HepG2 (cell line): Measurements from ENCODE around the gene ARPC5. TPM values are rescaled to one million over a fixed set of nuclear protein-coding genes. Genes with fewer than 3 reads are reported as not detected.
A peak's percentile ranks its signal among the peaks of the same experiment; 100 is the strongest.

Experiments
- CAMTA2 ChIP-seq: sonication (generic); formaldehyde crosslinking; IDR thresholded peaks from 2 replicates; pipeline ENCODE4 v1.4.0; 2020; ENCODE audit warnings: mild to moderate bottlenecking, missing genetic modification reagents, borderline replicate concordance
- GFI1 ChIP-seq: sonication (generic); formaldehyde crosslinking; IDR thresholded peaks from 2 replicates; pipeline ENCODE4 v1.5.0; 2020; ENCODE audit warnings: missing genetic modification reagents, mild to moderate bottlenecking, borderline replicate concordance
- HMGXB3 ChIP-seq: sonication (generic); formaldehyde crosslinking; IDR thresholded peaks from 2 replicates; pipeline ENCODE4 v1.4.0; 2020; ENCODE audit warnings: missing genetic modification reagents, borderline replicate concordance
- HNF4G ChIP-seq, 2 experiments: sonication (generic) in 1 of 2; formaldehyde crosslinking in 1 of 2; IDR thresholded peaks; 2 replicates each; pipeline versions ENCODE4 v1.4.0 to v1.6.1; 2011 to 2020; ENCODE audit warnings: borderline replicate concordance in 2 of 2, low read depth in 2 of 2, mild to moderate bottlenecking in 2 of 2, low read length in 1 of 2, missing genetic modification reagents in 1 of 2, moderate library complexity in 1 of 2
- KDM1A ChIP-seq: IDR thresholded peaks from 2 replicates; pipeline ENCODE4 v1.6.1; 2016; ENCODE audit warnings: missing compliant biosample characterization
- KDM5A ChIP-seq: fragments of 200-600 bp; sonication (generic); IDR thresholded peaks from 2 replicates; pipeline ENCODE4 v1.7.0; 2018; ENCODE audit warnings: antibody characterized with exemption, mild to moderate bottlenecking, low read length, borderline replicate concordance
- MXD1 ChIP-seq: sonication (generic); formaldehyde crosslinking; IDR thresholded peaks from 2 replicates; pipeline ENCODE4 v1.4.0; 2020; ENCODE audit warnings: mild to moderate bottlenecking, missing genetic modification reagents
- MZF1 ChIP-seq: sonication (generic); formaldehyde crosslinking; IDR thresholded peaks from 2 replicates; pipeline ENCODE4 v1.8.1; 2023; ENCODE audit warnings: mild to moderate bottlenecking, missing genetic modification reagents, borderline replicate concordance
- RFXAP ChIP-seq: sonication (generic); formaldehyde crosslinking; IDR thresholded peaks from 2 replicates; pipeline ENCODE4 v1.4.0; 2020; ENCODE audit warnings: missing genetic modification reagents, borderline replicate concordance
- SALL1 ChIP-seq: sonication (generic); formaldehyde crosslinking; IDR thresholded peaks from 2 replicates; pipeline ENCODE4 v1.8.0; 2022; ENCODE audit warnings: mild to moderate bottlenecking, missing genetic modification reagents
- TEAD3 ChIP-seq: optimal IDR thresholded peaks from 2 replicates; pipeline ENCODE3; 2016; ENCODE audit warnings: borderline replicate concordance
- ZNF121 ChIP-seq: sonication (generic); formaldehyde crosslinking; IDR thresholded peaks from 2 replicates; pipeline ENCODE4 v1.5.0; 2020; ENCODE audit warnings: mild to moderate bottlenecking, missing genetic modification reagents
- ZNF18 ChIP-seq: sonication (generic); formaldehyde crosslinking; IDR thresholded peaks from 2 replicates; pipeline ENCODE4 v1.8.0; 2022; ENCODE audit warnings: mild to moderate bottlenecking, missing genetic modification reagents; ENCODE audit not compliant: insufficient replicate concordance
- ZNF33A ChIP-seq: sonication (generic); formaldehyde crosslinking; IDR thresholded peaks from 2 replicates; pipeline ENCODE4 v1.5.1; 2020; ENCODE audit warnings: missing genetic modification reagents, mild to moderate bottlenecking, moderate library complexity, borderline replicate concordance
- ZNF431 ChIP-seq: sonication (generic); formaldehyde crosslinking; IDR thresholded peaks from 2 replicates; pipeline ENCODE4 v1.9.0; 2022; ENCODE audit warnings: missing genetic modification reagents, low read depth, mild to moderate bottlenecking, borderline replicate concordance
- ZNF619 ChIP-seq: sonication (generic); formaldehyde crosslinking; IDR thresholded peaks from 2 replicates; pipeline ENCODE4 v1.4.0; 2020; ENCODE audit warnings: mild to moderate bottlenecking, missing genetic modification reagents
- ZNF670 ChIP-seq: sonication (generic); formaldehyde crosslinking; IDR thresholded peaks from 2 replicates; pipeline ENCODE4 v1.8.0; 2022; ENCODE audit warnings: mild to moderate bottlenecking, missing genetic modification reagents, borderline replicate concordance
- ZNF841 ChIP-seq: sonication (generic); formaldehyde crosslinking; IDR thresholded peaks from 2 replicates; pipeline ENCODE4 v1.8.1; 2023; ENCODE audit warnings: missing genetic modification reagents, borderline replicate concordance
- ZNF879 ChIP-seq: sonication (generic); formaldehyde crosslinking; IDR thresholded peaks from 2 replicates; pipeline ENCODE4 v1.8.1; 2023; ENCODE audit warnings: missing genetic modification reagents
- ZNF883 ChIP-seq: sonication (generic); formaldehyde crosslinking; IDR thresholded peaks from 2 replicates; pipeline ENCODE4 v1.5.1; 2020; ENCODE audit warnings: mild to moderate bottlenecking, missing genetic modification reagents; ENCODE audit errors: not compliant biosample characterization
- polyA plus RNA-seq, 8 experiments: library from polyadenylated mRNA; depleted of rRNA in 3 of 8; stranded (reverse) in 7 of 8; unstranded in 1 of 8; fragments of >200 nt; fragmentation: Illumina TruSeq in 4 of 8; extraction: Trizol in 4 of 8; gene quantifications; 2 replicates each; pipeline versions ENCODE4 v1.2.1 to v1.2.3, GENCODE V29; 2011 to 2016; ENCODE audit warnings: low read depth in 4 of 8, missing spikeins in 1 of 8, mixed read lengths in 1 of 8; ENCODE audit not compliant: insufficient read depth in 1 of 8
- total RNA-seq, 5 experiments: library from RNA; depleted of rRNA; stranded (reverse); fragments of >200 nt; fragmentation: Illumina TruSeq; extraction: Trizol; gene quantifications; 2 replicates each; pipeline ENCODE4 v1.2.3, GENCODE V29; 2016; ENCODE audit warnings: low read depth in 1 of 5
- TF ChIP-seq, protein P1 (sequence below): IDR thresholded peaks from 2 replicates; pipeline ENCODE4 v1.6.1; 2012; ENCODE audit warnings: inconsistent platforms
- TF ChIP-seq, protein P2 (sequence below): sonication (generic); formaldehyde crosslinking; IDR thresholded peaks from 2 replicates; pipeline ENCODE4 v1.4.0; 2020; ENCODE audit warnings: low read depth, mild to moderate bottlenecking, missing genetic modification reagents

ARPC5 gene
- total and polyA plus RNA-seq, 2 of the 13 experiments (the other 11 are each of a cell fraction or from before 2014, with no cell fraction given) = 48.4 to 106 TPM

DNA sequence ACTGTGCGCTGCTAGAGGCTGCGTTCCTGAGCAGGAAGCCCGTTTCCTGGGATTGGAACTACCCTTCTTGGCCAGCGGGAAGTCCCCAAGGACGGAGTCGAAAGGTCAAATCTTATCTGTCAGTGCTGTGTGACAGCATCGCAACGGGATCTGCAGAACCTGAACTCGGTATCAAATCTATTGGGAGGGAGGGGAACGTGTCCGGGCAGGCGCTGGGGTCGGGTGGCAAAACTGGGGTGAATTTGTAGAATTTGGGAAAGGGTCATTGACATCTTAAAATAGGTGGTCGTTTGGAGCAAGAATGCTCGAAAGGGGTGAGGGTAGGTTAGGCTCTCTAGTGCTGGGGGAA, 725 bp upstream of the ARPC5 start (continued):
- TF ChIP-seq ZNF18 (CRISPR knock-in tag) (peak; percentile 4), ZNF121 (CRISPR knock-in tag) (0 out of 2 replicates have a peak, but pooled peaks have one; percentile 13), ZNF879 (CRISPR knock-in tag) (0 out of 2 replicates have a peak, but pooled peaks have one; percentile 35), TEAD3 (CRISPR knock-in tag) (no peak), RFXAP (CRISPR knock-in tag) (no peak), MZF1 (CRISPR knock-in tag) (0 out of 2 replicates have a peak, but pooled peaks have one; percentile 15), ZNF883 (CRISPR knock-in tag) (no peak), MXD1 (CRISPR knock-in tag) (no peak), ZNF33A (CRISPR knock-in tag) (0 out of 2 replicates have a peak, but pooled peaks have one; percentile 59), ZNF841 (no peak), GFI1 (CRISPR knock-in tag) (peak; percentile 68; the same call in 1 of the 2 replicates), ZNF670 (CRISPR knock-in tag) (no peak), KDM1A (CRISPR knock-in tag) (0 out of 2 replicates have a peak, but pooled peaks have one; percentile 8), CAMTA2 (CRISPR knock-in tag) (peak; percentile 20; the same call in 1 of the 2 replicates), SALL1 (CRISPR knock-in tag) (no peak; the same call in 1 of the 2 replicates), ZNF619 (CRISPR knock-in tag) (0 out of 2 replicates have a peak, but pooled peaks have one; percentile 16), ZNF431 (CRISPR knock-in tag) (no peak), KDM5A (peak; percentile 19), HNF4G (IDR thresholded peaks at IDR 0.05; ENCODE audit: borderline replicate concordance, low read depth, low read length) (0 out of 2 replicates have a peak, but pooled peaks have one; percentile 20), HNF4G (CRISPR knock-in tag; IDR thresholded peaks at IDR 0.05; ENCODE audit: borderline replicate concordance, low read depth) (peak; percentile 39; the same call in 1 of the 2 replicates), HMGXB3 (no peak)
- TF ChIP-seq, protein P1, sequence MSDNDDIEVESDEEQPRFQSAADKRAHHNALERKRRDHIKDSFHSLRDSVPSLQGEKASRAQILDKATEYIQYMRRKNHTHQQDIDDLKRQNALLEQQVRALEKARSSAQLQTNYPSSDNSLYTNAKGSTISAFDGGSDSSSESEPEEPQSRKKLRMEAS = no peak
- TF ChIP-seq, protein P2, sequence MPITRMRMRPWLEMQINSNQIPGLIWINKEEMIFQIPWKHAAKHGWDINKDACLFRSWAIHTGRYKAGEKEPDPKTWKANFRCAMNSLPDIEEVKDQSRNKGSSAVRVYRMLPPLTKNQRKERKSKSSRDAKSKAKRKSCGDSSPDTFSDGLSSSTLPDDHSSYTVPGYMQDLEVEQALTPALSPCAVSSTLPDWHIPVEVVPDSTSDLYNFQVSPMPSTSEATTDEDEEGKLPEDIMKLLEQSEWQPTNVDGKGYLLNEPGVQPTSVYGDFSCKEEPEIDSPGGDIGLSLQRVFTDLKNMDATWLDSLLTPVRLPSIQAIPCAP = no peak
